8988T (cell line): ENCODE measurements around the gene CTNNA1.

ENCODE experiments used
- DNase-seq: peaks from one replicate; pipeline ENCODE4 v3.0.0; 2011

The CTNNA1 gene

DNA sequence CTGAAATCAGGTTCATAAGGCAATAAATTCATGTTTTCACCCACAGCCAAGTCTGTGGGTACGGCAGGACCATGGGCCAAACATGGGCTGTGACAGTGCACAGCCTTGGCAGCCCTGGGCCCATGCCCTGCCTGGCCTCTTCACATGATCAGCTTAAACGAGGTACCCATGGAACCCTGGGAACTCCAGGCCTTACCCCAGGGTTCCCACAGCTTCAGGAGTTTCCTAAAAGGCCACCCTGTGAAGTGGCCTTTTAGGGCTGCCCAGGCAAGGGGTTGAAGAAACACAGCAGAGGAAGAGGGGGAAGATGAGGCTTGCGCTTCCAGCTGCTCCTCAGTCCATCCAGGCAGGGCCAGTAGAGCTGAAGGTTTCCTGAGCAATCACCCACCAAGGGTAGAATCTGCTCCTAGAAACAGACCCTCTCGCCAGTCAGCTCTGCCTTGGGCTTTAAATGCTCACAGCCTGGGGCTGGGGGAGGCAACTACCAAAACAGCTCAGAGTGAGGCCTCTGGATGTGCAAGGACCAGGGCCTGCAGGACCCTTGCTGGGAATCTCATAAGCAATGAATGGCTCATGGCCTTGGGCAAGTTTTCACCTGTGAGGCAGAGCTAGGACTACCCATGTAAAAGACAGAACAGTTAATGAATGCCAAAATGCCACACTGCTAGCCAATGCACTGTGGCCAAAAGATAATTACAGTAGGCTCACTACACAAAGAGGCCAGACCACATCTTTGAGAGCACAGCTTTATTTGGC is 201.2 kb downstream of the CTNNA1 start:
- DNase-seq, result no peak

DNA sequence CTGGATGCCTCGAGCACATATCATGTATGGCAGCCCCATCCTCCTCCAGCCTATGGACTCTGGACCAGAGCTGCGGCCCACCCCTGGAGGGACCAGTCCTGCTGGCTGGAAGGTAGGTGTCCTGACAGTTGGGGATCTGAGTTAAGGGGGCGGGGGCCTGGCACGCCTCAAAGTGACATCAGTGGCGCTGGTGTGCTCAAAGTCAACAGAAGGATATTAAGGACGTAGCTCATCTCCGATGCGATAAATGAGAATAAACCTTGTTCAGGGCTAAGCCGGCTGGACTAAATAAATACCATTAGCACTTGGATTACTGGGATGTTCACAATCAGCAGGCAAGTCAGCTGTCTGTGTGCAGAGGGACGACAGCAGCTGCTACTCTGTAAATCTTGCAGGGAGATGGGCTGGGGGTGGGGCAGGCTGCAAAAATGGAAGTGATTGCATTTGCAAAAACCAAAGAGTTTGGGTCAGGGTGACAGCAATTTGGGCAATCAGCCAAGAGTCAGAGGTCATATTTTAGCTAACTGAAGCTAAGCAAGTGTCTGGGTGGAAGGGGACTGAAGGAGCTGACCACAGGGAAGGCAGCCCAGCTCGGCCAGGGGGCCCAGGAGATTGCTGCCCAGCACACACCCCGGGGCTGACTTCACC is 201.9 kb downstream of the CTNNA1 start:
- no peak for DNase-seq

DNA sequence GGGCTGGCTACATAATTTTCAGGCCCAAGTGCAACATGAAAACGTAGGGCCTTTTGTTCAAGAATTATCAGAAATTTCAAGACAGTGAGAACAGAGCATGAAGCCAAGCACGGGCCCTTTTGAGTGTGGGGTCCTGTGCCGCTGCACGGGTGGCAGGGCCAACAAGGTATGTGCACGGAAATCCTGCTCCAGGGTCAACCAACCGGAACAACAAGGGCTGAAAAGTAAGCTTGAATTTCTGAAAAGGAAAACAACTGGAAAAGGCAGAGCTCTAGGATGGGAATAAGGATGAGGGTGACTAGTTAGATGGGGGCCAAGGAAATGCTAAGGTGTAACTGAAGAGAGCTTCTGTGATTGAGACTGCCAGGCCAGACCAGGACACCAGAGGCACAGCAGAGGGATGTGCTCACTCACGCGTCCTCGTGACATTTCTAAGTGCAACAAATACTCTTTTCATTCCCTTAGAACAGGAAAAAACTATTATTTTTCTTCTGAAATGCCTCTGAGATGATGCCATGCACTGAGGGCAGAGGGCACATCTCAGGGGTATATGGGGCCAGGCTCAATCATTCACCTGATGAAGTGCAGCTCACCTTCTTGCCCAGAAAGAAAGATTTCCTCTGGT is 202.6 kb downstream of the CTNNA1 start:
- DNase-seq, result no peak

DNA sequence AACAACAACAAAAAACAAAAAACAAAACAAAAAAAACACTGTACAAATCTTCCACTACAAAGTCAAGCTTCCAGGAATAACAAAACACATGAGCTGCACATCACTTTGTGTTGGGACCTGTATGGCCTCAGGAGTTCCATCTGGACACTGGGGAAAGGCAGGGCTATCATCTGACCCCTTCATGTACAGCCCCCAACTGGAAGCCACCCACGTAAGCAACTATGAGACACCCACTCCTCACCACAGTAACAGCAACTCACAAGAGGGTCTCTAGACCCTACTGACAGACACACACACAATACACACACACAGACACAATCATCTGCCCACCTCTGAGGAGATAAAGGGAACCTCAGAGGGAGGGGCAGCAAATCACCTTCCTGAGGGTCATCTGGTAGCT is 203.6 kb downstream of the CTNNA1 start:
- no peak for DNase-seq

DNA sequence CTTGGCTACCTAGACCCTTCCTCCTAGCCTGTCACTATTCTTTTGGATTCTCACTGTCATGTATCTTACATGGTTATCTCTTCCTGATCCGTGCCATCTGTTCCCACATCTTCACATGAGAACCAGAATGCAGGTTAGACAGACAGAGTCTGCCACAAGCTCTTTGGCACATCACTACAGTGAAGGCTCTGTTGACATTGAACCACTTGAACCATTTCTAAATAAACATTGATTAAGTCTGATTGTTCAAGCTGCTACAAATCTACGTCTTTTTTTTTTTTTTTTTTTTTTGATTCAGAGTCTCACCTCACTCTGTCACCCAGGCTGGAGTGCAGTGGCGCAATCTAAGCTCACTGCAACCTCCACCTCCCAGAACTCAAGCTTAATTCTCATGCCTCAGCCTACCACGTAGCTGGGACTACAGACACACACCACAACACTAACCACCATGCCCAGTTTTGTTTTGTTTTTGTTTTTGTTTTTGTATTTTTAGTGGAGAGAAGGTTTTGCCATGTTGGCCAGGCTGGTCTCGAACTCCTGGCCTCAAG is 207.0 kb downstream of the CTNNA1 start:
- no peak for DNase-seq

DNA sequence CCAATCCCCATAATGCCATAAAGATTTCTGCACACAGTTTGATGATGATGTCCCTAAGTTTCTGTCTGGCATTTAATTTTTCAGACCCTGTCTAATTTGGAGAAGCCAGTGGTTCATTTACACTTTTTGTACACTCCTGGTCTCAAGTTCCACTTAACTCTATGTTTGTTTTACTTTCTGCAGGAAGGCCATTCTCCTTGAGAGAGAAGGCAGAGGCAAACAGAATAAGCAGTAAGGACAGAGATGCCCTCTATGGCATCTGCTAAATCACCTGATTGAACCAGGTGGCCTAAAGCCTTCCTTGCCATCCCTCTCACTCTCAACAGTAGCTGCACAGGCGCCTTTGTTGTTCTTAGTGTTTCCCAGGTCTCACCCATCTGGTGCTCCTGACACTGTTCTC is 208.0 kb downstream of the CTNNA1 start:
- no peak for DNase-seq

DNA sequence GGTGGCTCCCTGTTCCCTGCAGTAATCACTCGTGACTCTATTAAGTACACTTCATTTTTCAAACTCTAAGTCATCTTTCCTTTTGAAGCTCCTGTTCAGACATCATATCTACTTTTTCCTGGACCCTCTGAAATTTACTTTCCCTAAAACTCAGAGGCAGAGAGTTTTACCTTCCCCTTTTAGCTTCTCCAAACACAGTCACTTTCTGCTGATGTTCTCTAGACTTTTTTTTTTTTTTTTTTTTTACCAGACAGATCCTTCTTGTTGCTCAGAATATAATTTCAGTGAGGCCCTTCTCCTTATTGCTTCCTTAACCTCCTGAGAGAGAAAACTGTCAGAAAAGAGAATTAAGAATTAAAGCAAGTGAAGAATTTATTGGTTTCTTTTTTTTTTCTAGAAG is 208.5 kb downstream of the CTNNA1 start:
- DNase-seq, result no peak

DNA sequence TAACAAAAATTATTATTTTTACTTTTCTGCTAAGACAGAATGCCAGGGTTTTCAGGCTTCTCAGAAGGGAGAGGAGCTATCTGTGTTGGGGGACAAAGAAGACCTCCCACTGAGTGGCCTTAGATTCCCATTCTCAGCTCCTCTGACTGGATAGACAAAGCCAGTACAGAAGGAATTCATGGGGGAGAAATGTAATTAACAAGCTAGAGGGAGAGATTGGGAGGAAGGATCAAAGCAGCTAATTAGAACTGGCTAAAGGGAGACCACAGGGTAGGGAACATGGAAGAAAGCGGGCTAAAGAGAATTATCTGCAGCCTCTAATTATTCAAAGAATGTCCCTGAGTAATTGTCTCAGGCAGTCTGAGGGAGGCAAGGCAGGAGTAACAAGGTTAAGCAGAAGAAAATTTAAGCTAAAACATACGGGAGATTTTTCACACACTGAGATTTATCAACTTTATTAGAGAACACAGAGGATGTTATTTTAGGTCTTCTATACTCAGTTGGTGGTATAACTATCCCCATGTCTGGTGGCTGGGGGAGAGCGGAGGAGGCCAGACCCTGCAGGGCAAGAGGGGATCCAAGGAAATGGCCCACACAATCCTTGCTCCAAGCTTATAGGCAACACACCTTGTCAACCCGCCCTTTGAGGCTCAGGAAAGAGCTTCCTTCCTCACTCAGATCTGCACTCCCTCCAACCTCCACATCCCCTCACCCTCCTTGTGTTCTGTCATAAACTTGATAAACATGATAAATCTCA is 209.6 kb downstream of the CTNNA1 start:
- DNase-seq, result no peak

DNA sequence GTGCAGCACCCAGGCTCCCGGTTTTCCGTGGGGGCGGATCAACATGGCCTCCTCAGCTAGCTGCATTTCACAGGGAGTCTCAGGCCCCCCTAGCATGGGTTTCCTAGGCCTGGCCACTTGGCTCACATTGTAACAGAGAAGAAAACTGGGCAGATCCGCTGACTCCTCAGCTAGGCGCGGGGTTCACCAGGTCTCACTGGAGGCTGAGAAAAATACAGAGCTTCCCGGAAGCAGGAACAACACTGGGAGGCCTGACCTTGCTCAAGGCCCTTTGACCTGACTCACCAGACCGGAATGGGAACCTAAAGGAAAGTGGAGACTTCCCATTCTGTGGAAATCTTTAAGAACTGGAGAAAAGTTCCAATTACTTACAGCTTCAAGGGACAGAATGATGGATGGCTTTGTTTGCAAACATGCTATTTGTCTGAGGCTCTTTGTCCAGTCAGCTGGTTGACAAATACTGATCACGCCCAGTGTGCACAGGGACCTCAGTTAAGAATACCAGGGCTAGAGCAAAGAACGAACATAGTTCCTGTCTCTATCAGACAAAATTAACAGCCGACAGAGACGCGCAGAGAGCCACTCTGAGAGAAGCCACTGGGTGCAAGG is 210.6 kb downstream of the CTNNA1 start:
- DNase-seq, result no peak

DNA sequence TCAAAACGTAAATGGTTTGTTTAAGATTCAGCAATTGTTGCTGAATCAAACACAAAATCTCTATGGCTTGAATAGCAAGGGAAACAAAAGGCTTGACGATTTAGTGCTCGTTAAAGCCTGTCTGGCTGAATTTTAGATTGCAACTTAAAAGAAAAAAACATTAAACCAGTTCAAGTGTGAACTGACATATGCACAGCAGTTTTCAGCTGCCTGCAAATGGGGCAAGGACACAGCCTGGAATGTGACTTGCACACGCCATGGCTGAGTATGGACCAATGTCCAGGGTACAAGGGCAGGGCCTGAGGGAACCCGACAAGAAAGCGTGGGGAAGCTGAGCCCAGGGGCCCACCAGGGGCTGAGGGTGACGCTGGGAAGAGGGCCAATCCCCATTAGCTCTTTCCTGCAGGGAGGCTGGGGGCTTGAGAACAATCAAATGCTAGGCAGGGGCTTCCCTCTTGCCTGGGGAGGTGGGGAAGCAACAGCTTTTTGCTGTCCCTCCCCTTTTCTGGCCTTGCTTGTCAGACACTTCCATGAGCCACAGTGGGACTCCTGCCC is 211.5 kb downstream of the CTNNA1 start:
- no peak for DNase-seq

DNA sequence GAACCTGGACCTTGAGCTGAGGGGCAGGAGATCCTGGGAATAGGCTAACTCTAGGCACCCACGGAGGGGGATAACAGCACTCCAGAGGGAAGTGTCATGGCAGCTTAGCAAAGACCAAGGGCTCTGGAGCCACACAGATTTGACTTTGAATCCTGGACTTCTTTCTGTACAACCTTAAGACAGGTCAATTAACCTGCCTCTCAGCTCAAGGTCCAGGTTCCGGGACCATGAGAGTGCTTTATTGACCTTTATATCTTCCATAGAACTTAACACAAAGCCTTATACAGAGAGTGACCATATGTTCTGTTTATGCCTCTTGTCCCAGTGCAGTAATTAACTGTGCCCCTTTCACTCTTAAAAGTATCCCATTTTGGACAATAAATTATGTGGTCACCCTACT is 212.4 kb downstream of the CTNNA1 start:
- no peak for DNase-seq

DNA sequence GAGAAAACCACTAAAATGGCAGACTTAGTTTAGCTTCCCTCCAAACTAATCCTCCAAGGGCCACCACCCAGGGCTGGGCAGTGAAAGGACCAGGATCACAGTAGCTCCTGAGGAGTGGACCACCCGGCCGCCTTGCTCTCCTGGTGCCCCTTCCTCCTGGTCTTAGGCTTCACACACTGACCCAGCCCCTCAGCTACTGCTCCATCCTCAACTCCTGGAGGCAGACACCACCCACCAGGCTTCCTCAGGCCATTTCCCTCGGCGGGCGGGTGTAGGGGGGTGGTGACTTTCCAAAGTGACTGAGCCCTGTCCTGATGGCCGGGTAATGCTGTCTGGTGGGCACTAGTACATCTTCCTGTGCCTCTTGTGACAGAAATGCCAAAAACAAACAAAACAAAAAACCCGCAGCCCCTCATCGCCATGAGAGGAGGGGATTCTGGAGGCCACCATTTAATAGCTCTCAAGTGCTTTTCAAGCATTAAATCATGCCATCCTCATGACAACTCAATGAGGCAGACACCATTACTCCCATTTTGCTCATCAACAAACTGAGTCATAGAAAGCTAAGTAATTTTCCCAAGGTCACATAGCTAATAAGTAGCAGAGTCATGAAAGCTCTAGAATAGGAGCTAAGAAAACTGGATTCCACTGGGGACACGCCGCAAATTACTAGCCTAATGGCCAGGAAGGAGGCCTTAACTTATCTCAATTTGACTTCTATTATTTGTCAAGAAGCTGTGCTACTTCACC is 213.2 kb downstream of the CTNNA1 start:
- no peak for DNase-seq

DNA sequence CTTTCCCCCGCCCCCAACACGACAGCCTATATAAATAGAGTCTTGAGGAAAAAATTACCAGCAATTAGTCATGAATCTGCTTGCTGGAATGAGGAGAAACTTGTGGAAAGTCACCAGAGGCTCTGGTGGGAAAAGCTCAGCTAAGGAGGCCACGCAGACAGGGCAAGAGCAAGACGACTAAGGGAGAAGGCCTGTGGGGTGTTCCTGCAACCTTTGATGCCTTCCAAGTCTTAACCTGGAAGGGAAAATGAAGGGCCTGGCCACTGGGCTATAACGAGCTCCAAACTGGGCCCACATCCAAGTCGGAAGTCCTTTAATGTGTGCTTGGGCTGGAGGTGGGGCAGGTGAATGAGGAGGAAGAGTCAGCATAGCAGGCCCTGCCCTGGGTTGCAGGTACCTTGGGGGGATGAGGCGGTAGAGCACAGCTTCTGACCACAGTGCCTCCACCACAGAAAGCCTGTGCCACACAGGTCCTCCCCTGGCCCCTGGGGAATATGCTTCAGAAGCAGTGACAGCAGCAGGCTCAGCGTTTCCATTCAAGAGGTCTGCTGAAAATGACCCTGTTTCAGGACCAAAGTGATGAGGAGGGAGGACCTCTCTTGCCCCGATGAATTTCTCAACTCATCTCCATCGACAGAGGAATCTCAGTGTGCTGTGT is 214.7 kb downstream of the CTNNA1 start:
- no peak for DNase-seq

DNA sequence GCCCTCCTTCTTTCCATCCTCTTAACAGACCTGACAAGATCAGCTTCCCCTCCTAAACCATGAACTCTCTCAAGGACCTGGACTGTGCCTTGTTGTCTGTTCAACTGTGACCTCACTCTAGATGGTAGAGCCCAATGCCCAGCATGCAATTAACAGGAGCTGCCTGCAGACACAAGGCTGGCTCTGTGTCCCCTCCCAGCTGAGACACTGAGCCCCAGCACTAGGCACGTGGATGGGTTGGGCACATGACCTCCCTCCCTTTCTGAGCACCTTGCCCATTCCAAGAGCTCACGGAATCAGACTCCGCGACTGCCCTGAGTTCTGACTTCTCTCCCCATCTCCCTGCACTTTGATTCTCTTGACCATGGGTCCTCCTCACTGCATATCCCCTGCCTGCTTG is 215.4 kb downstream of the CTNNA1 start:
- DNase-seq, result no peak

DNA sequence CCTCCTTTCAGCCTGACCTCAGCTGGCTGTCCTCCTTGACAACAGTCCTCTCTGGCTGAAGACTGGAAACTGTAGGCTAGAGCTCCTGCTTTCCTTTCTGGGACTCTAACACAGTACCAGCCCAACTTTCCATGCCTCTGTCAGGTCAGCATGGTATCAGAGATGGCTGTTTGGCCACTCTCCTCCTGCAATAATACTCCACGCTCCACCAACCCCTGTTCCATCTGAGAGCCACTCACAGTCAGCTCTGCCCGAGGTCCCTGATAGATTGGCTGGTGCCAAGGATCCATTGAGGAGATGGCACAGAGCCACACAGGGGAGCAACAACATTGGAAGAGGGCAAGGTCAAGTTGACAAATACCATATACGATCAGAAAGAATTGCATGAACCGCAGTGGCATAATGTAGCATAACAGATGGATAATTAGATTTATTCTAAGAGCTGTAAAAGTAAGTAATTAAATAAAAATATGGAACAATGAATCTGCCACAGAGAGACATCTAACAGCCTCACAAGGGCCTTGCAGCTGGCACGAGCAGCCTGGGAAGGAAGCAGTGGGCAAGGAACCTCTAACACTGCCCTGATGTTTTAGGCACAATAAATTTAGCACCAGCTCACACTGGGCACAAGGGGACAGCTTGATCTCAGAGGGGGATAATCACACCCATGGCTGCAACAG is 216.2 kb downstream of the CTNNA1 start:
- no peak for DNase-seq

DNA sequence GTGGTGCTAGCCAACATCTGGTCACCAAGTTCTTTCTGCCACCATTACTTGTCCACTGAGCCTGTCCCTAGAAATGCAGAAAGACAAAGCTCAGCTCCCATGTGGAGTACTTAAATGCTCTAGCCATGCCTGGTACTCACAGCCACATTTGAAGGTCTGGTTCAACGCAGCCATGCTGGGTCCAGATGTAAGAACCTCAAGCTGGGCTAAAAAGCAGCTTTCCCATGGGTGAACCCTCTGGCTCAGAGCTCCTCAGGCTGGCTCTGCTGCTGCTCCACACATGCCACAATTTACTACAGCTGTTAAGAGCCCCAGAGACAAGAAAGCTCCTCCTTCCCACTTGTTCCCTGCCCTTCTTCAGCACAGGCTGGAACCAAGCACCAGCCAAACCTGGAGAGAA is 219.0 kb downstream of the CTNNA1 start:
- DNase-seq, result no peak

DNA sequence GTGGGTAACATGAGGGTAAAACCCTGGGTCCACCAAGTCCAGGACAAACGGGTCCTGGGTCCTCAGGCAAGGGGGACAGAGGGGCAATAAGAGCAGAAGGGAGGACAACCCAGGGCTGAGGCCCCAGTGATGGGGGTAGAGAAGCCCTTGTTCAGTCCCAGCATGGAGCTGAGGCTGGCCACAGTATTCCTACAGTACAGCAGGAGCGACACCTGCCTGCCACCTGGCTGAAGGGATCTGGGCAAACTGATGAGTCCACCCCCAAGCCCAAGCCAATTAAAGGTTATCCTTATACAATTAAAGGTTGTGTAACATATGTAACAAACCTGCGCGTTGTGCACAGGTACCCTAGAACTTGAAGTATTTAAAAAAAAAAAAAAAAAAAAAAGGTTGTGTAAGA is 219.6 kb downstream of the CTNNA1 start:
- no peak for DNase-seq

DNA sequence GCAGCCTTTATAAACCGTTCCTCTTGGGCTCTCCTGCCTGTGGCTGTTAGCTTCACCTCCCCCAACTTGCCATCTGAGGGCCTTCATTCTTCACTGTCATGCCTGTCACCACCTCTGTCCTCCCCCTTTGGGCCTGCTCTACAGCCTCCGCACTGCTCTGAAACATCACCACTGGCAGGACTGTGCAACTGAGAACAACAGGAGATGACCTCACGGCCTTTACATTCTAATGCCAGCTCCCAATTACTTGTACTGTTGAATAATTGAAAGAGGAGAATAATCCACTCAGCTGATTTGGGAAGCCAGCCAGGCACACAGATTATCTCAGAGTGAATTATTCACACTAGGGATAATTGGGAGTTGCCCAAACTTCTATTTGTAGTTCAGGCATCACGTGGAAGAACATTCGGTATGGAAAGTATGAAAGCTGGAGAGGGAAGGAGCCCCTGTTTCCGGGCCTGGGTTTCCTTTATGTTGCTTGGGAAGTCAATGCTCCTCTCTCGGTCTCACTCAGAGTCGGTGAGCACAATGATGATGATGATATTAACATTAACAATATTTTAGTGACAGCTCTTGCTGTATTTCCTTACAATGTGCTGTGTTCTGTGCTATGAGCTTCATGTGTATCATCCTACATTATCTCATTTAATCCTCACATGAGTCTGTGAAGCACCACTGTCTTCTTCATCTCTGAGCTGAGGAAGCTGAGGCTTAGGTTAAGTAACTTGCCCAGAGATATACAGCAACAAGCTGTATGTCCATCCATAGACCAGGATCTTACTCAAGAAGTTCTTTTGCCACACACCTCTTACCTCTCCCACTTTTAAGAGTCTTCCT is 221.2 kb downstream of the CTNNA1 start:
- no peak for DNase-seq

DNA sequence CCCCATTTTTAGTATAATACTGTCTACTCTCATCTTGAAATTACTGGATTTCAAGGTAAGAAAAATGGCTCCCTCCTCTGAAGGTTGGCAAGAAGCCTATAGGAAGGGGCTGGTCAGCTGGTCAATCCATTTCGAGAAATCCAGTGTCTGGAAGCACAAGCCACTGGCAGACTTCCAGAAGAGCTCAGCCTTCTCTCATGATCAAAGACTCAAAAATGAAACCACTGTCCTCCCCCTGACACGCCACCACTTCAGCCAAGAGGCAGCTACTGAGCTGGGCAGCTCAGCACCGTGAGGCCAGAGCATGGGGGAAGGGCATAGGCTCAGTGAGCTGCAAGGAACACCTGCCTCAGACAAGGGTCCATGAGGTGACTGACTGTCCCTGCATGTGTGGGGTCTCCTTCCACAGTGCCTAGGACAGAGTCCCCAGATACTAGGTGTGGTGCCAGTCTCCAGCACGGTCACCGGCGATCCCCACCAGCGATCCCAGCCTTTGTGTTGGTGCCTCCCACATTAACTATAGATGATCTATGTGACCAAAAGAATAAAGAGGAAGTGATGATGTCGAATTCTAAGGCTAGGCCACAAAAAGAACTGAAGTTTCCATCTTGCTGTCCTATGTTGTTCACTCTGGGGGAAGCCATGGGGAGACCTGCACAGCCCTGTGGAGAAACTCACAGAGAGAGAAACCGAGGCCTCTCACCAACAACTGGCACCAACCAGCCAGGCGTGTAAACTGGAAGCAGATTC is 222.0 kb downstream of the CTNNA1 start:
- DNase-seq, result no peak
